K562 (cell line): ENCODE results near the gene ERLIN1. TPM values are rescaled to one million over a fixed set of nuclear protein-coding genes. Genes with fewer than 3 reads are reported as not detected.

ENCODE experiments used
- ATAC-seq: fragments of 200-7000 bp; cut with Tn5 transposase; 3 replicates; pipeline ENCODE4 v1.9.1; 2020; ENCODE audit warnings: moderate library complexity
- BruUV-seq: library from RNA; stranded (reverse); fragments of 400-500 nt; replicated peaks from 2 replicates; lab custom pipeline; 2021; lab: Mats Ljungman, UMichigan
- CTCF ChIA-PET: fragments of 300-600 bp; formaldehyde crosslinking; extraction: SDS; loops from one replicate; lab custom pipeline; 2021; ENCODE audit warnings: low intra/inter-chr PET ratio; lab: Yijun Ruan, JAX
- POLR2A ChIA-PET: fragments of 300-600, 350-650 bp; sonication (Branson Sonifier 250); formaldehyde crosslinking; extraction: SDS; loops from one replicate; lab custom pipeline; 2021; ENCODE audit warnings: antibody characterized with exemption, inconsistent platforms; lab: Yijun Ruan, JAX
- DNase-seq, 4 experiments: peaks; one replicate each; pipeline versions ENCODE4 v3.0.0 to v3.0.0-alpha.2; 2011 to 2018; ENCODE audit warnings: low spot score in 3 of 4, mixed read lengths in 3 of 4; ENCODE audit errors: extremely low read depth in 1 of 4
- FAIRE-seq: peaks from 2 replicates; lab custom pipeline; 2011; peaks lifted over from hg19 to GRCh38; lab: Jason Lieb, UNC
- H2AFZ ChIP-seq: 2 replicates; pipeline ENCODE4 v1.6.0; 2011; ENCODE audit warnings: low read depth, low read length, control low read depth, inconsistent platforms
- H3K27ac ChIP-seq: fragments of 200-600 bp; 3 replicates; pipeline ENCODE4 v1.8.0; 2011; ENCODE audit warnings: low read depth, mild to moderate bottlenecking, control low read depth, inconsistent platforms, low read length, moderate library complexity, mixed read lengths; ENCODE audit errors: extremely low read depth
- H3K27me3 ChIP-seq, 2 experiments: fragments of 300-600 bp in 1 of 2; 2 replicates in 1 of 2; 3 replicates in 1 of 2; pipeline versions ENCODE4 v1.6.0 to v1.8.0; 2011; ENCODE audit warnings: inconsistent platforms in 2 of 2, low read length in 2 of 2, mild to moderate bottlenecking in 1 of 2, mixed read lengths in 1 of 2, moderate library complexity in 1 of 2; ENCODE audit not compliant: control insufficient read depth in 2 of 2, insufficient read depth in 2 of 2
- H3K36me3 ChIP-seq: fragments of 300-600 bp; 3 replicates; pipeline ENCODE4 v1.8.0; 2011; ENCODE audit warnings: mild to moderate bottlenecking, low read length, inconsistent platforms; ENCODE audit not compliant: control insufficient read depth, insufficient read depth
- H3K4me1 ChIP-seq, 2 experiments: fragments of 200-600 bp in 1 of 2; replicated peaks in 1 of 2; 2 replicates in 1 of 2; 3 replicates in 1 of 2; pipeline versions ENCODE4 v1.5.1 to v1.8.0; 2011; ENCODE audit warnings: inconsistent platforms in 2 of 2, low read length in 2 of 2, mild to moderate bottlenecking in 1 of 2, mixed read lengths in 1 of 2, moderate library complexity in 1 of 2; ENCODE audit not compliant: control insufficient read depth in 2 of 2, insufficient read depth in 2 of 2
- H3K4me2 ChIP-seq: 2 replicates; pipeline ENCODE4 v1.6.1; 2011; ENCODE audit warnings: low read length, control low read depth, inconsistent platforms, mixed read lengths; ENCODE audit not compliant: insufficient read depth
- H3K4me3 ChIP-seq: fragments of 200-600 bp; sonication (generic), shearing (Covaris generic); 2 replicates; pipeline ENCODE4 v1.5.1; 2016; ENCODE audit warnings: control low read depth, inconsistent platforms
- H3K79me2 ChIP-seq: fragments of 200-600 bp; 3 replicates; pipeline ENCODE4 v1.8.0; 2011; ENCODE audit warnings: low read length, inconsistent platforms; ENCODE audit not compliant: control insufficient read depth, insufficient read depth
- H3K9ac ChIP-seq, 2 experiments: 2 replicates each; pipeline versions ENCODE4 v1.6.0 to v1.6.1; 2011; ENCODE audit warnings: low read depth in 2 of 2, low read length in 2 of 2, control low read depth in 1 of 2, inconsistent platforms in 1 of 2, mild to moderate bottlenecking in 1 of 2, mixed read lengths in 1 of 2; ENCODE audit not compliant: insufficient read depth in 1 of 2
- H3K9me1 ChIP-seq: one replicate; pipeline ENCODE4 v1.6.0; 2011; ENCODE audit warnings: inconsistent platforms, mild to moderate bottlenecking, low read length, moderate library complexity; ENCODE audit not compliant: control insufficient read depth, insufficient read depth
- H3K9me3 ChIP-seq: replicated peaks from 2 replicates; pipeline ENCODE4 v1.5.1; 2011; ENCODE audit warnings: low read depth, low read length, inconsistent platforms; ENCODE audit not compliant: control insufficient read depth, insufficient read depth
- H4K20me1 ChIP-seq: replicated peaks from 2 replicates; pipeline ENCODE4 v1.6.1; 2011; ENCODE audit warnings: low read length, inconsistent platforms, mixed read lengths; ENCODE audit not compliant: control insufficient read depth, insufficient read depth
- ATF3 ChIP-seq, 2 experiments: fragments of 450-650 bp in 1 of 2; sonication (generic) in 1 of 2; formaldehyde crosslinking in 1 of 2; IDR thresholded peaks in 1 of 2; conservative IDR thresholded peaks in 1 of 2; 2 replicates each; pipeline versions ENCODE4 v1.6.1 to v1.8.1; 2016 to 2023; ENCODE audit warnings: mild to moderate bottlenecking in 2 of 2, moderate library complexity in 2 of 2, inconsistent platforms in 1 of 2, missing genetic modification reagents in 1 of 2
- ATF7 ChIP-seq: fragments of 450-650 bp; IDR thresholded peaks from 2 replicates; pipeline ENCODE4 v1.7.1; 2014; ENCODE audit warnings: mild to moderate bottlenecking, moderate library complexity
- CREB5 ChIP-seq: fragments of 250-450 bp; sonication (Bioruptor Pico); IDR thresholded peaks from 2 replicates; pipeline ENCODE4 v1.5.0; 2020; ENCODE audit warnings: mild to moderate bottlenecking
- ELF4 ChIP-seq: fragments of 450-650 bp; formaldehyde crosslinking; IDR thresholded peaks from 2 replicates; pipeline ENCODE4 v1.4.0; 2022; ENCODE audit warnings: missing genetic modification characterization
- GTF2B ChIP-seq: IDR thresholded peaks from 2 replicates; pipeline ENCODE4 v1.6.1; 2011; ENCODE audit not compliant: insufficient read length; ENCODE audit errors: extremely low read depth
- HDAC6 ChIP-seq: IDR thresholded peaks from 2 replicates; pipeline ENCODE4 v1.6.1; 2012; ENCODE audit warnings: low read depth, mild to moderate bottlenecking, control low read depth, inconsistent platforms, low read length, moderate library complexity
- NUFIP1 ChIP-seq: fragments of 450-650 bp; IDR thresholded peaks from 2 replicates; pipeline ENCODE4 v1.6.1; 2018; ENCODE audit not compliant: partially characterized antibody
- PHF21A ChIP-seq: fragments of 450-650 bp; IDR thresholded peaks from 2 replicates; pipeline ENCODE4 v1.6.1; 2017; ENCODE audit warnings: low read depth, borderline replicate concordance
- PURB ChIP-seq: sonication (generic); formaldehyde crosslinking; IDR thresholded peaks from 2 replicates; pipeline ENCODE4 v1.9.0; 2021; ENCODE audit warnings: low read depth, mild to moderate bottlenecking, missing genetic modification reagents
- RBFOX2 ChIP-seq: fragments of 200-400 bp; formaldehyde crosslinking; IDR thresholded peaks from 2 replicates; pipeline ENCODE4 v1.6.1; 2017; ENCODE audit warnings: low read depth, mild to moderate bottlenecking, low read length, moderate library complexity
- RFX7 ChIP-seq: fragments of 250-450 bp; sonication (Bioruptor Pico); IDR thresholded peaks from 2 replicates; pipeline ENCODE4 v1.5.1; 2021; ENCODE audit warnings: mild to moderate bottlenecking
- SIRT6 ChIP-seq: IDR thresholded peaks from one replicate; pipeline ENCODE4 v1.6.1; 2012; ENCODE audit warnings: low read depth, mild to moderate bottlenecking, control low read depth, inconsistent platforms, low read length, moderate library complexity
- TSC22D4 ChIP-seq: fragments of 450-650 bp; IDR thresholded peaks from 2 replicates; pipeline ENCODE4 v1.6.1; 2016; ENCODE audit warnings: missing genetic modification characterization, missing biosample characterization, control low read depth
- ZFP36 ChIP-seq: fragments of 150-350 bp; IDR thresholded peaks from 2 replicates; pipeline ENCODE4 v1.6.1; 2018; ENCODE audit warnings: low read length, low read depth; ENCODE audit not compliant: partially characterized antibody
- ZNF24 ChIP-seq: fragments of 450-650 bp; IDR thresholded peaks from 2 replicates; pipeline ENCODE4 v1.6.1; 2016
- ZNF699 ChIP-seq: fragments of 250-450 bp; sonication (Bioruptor Pico); IDR thresholded peaks from 2 replicates; pipeline ENCODE4 v1.8.0; 2021; ENCODE audit warnings: mild to moderate bottlenecking, moderate library complexity; ENCODE audit not compliant: insufficient replicate concordance
- ZNF740 ChIP-seq, 3 experiments: fragments of 200-800 bp in 1 of 3; sonication (Bioruptor generic) in 1 of 3; sonication (generic) in 1 of 3; formaldehyde crosslinking in 1 of 3; IDR thresholded peaks; 2 replicates each; pipeline versions ENCODE4 v1.6.1 to v1.8.0; 2016 to 2022; ENCODE audit warnings: mild to moderate bottlenecking in 2 of 3, missing compliant biosample characterization in 2 of 3, missing genetic modification characterization in 2 of 3, missing genetic modification reagents in 1 of 3
- WGBS: fragments of 100-300 bp; shearing (Covaris generic); methylation state at CpG from one replicate; pipeline ENCODE4 v1.1.6; 2016; ENCODE audit warnings: low coverage, mixed read lengths; ENCODE audit not compliant: insufficient coverage; ENCODE audit errors: missing lambda C conversion rate; 5-methylcytosine and 5-hydroxymethylcytosine counted together
- in situ Hi-C: fragments of 300-500 bp; cut with MboI; formaldehyde crosslinking; loops from 4 replicates; pipeline ENCODE4 v1.15.0; 2018; ENCODE audit warnings: inconsistent platforms, mixed read lengths
- intact Hi-C: fragments of 100-400 bp; cut with micrococcal nuclease; formaldehyde crosslinking; loops from 2 replicates; pipeline ENCODE4 v1.14.2; 2022
- polyA plus RNA-seq, 8 experiments: library from polyadenylated mRNA; depleted of rRNA in 4 of 8; stranded (reverse) in 5 of 8; unstranded in 3 of 8; fragments of >200 nt; fragmentation: Nextera tagmentation in 2 of 8; fragmentation: Illumina TruSeq in 1 of 8; extraction: Ambion mirVana in 2 of 8; extraction: Trizol in 1 of 8; gene quantifications; 2 replicates each; pipeline versions ENCODE4 v1.2.1 to v1.2.3, GENCODE V29; 2011 to 2014; ENCODE audit warnings: inconsistent platforms in 1 of 8, missing spikeins in 1 of 8
- total RNA-seq, 7 experiments: library from RNA; depleted of rRNA in 6 of 7; stranded (reverse); fragments of >200 nt in 6 of 7; fragmentation: Illumina TruSeq in 2 of 7; extraction: Trizol in 2 of 7; gene quantifications; 2 replicates each; pipeline versions ENCODE4 v1.2.1 to v1.2.3, GENCODE V29; 2011 to 2021; ENCODE audit warnings: low replicate concordance in 1 of 7

The ERLIN1 gene
- total and polyA plus RNA-seq, 9 of the 15 experiments (the other 6 are each of a cell fraction or from before 2014, with no cell fraction given), result 9.8 to 26.8 (median 15.5) TPM

- H2AFZ ChIP-seq, result no peak overlapping the region
- WGBS, result 74% methylated on average over 2 of the region's 2 CpGs
- no peaks in the 10 kb centered on the region for H3K27me3 ChIP-seq
- no peaks in the 10 kb centered on the region for H3K9me1 ChIP-seq
- no peaks in the 10 kb centered on the region for H3K9me3 ChIP-seq
- no peak for FAIRE-seq
- no peak overlapping the region for H3K9ac ChIP-seq
- in situ Hi-C loops (no loop called here), intact Hi-C loops (no loop called here)
- no peak overlapping the region for H3K27ac ChIP-seq
- peaks cover 0 to 3% of the 10 kb centered on the region in 2 experiments; a peak in 2 of 5 replicates for H3K4me1 ChIP-seq
- BruUV-seq, result no TSS peak
- ChIA-PET POLR2A (interaction anchor here (1.2 kb wide), 1 partner anchor 8 kb away, joined by 3 read pairs; no protein-coding TSS in a partner anchor), CTCF (no interaction called here)
- H3K4me3 ChIP-seq, result no peak overlapping the region
- peaks cover 23% of the 10 kb centered on the region for H3K79me2 ChIP-seq
- no peak overlapping the region for H3K4me2 ChIP-seq
- DNase-seq, result no peak
- no peak for ATAC-seq
- peaks cover 45% of the 10 kb centered on the region; the same call in 2 of the 3 replicates for H3K36me3 ChIP-seq
- no peaks in the 10 kb centered on the region for H4K20me1 ChIP-seq
- TF ChIP-seq HDAC6, result no peak
- TF ChIP-seq ZFP36, result no peak
- TF ChIP-seq SIRT6, result no peak
- no peak for TF ChIP-seq ZNF24
- no peak for TF ChIP-seq CREB5 (CRISPR knock-in tag)
- TF ChIP-seq PURB, result no peak
- no peak for TF ChIP-seq RFX7 (CRISPR knock-in tag)
- TF ChIP-seq ELF4 (CRISPR knock-in tag), result no peak
- no peak for TF ChIP-seq GTF2B
- TF ChIP-seq TSC22D4 (tag), result no peak
- no peak for TF ChIP-seq ATF3 (IDR thresholded peaks at IDR 0.05)
- TF ChIP-seq ATF3 (CRISPR knock-in tag; conservative IDR thresholded peaks at IDR 0.05), result no peak
- TF ChIP-seq ATF7, result no peak
- no peak for TF ChIP-seq RBFOX2
- no peak for TF ChIP-seq ZNF699 (CRISPR knock-in tag)
- no peak for TF ChIP-seq ZNF740 (CRISPR knock-in tag; IDR thresholded peaks at IDR 0.05)
- no peak for TF ChIP-seq ZNF740 (tag; IDR thresholded peaks at IDR 0.05)
- TF ChIP-seq NUFIP1, result no peak
- TF ChIP-seq PHF21A, result no peak
Measured at GRCh38 chr10:100232101-100232500, 46.3 kb upstream of the ERLIN1 start.
